Gastrocnemius medialis (tissue), 4 donors: ENCODE measurements around the gene SLC24A3.

Source experiments
- POLR2A ChIP-seq, 2 donors: fragments of 450-650 bp; IDR thresholded peaks; one replicate each; pipeline ENCODE4 v1.6.1; 2017; ENCODE audit warnings: antibody characterized with exemption in 2 of 2, mild to moderate bottlenecking in 2 of 2, moderate library complexity in 2 of 2
- TF ChIP-seq, protein P1 (sequence below), 5 experiments: fragments of 450-650 bp in 3 of 5; fragments of 200-600 bp in 2 of 5; sonication (generic) in 2 of 5; IDR thresholded peaks in 4 of 5; conservative IDR thresholded peaks in 1 of 5; 1 replicate in 4 of 5; 2 replicates in 1 of 5; pipeline ENCODE4 v1.5.1; 2016 to 2019; ENCODE audit warnings: antibody characterized with exemption in 5 of 5, mild to moderate bottlenecking in 3 of 5, moderate library complexity in 3 of 5

DNA sequence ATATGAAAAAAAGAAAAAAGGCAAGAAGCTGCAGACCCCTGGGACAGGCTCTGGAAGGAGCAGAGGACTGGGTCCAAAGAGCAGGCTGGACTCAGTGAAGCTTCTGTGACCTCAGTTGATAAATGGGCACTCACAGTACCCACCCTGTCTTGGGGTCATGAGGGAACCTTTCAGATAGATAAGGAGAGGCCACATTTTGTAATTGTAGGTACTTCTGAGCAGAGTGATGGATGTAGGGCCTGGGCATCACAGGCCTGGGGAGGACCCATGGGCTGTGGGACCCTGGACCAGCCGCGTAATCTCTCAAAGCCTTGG lies 79.3 kb downstream of the SLC24A3 start:
- TF ChIP-seq, protein P1, sequence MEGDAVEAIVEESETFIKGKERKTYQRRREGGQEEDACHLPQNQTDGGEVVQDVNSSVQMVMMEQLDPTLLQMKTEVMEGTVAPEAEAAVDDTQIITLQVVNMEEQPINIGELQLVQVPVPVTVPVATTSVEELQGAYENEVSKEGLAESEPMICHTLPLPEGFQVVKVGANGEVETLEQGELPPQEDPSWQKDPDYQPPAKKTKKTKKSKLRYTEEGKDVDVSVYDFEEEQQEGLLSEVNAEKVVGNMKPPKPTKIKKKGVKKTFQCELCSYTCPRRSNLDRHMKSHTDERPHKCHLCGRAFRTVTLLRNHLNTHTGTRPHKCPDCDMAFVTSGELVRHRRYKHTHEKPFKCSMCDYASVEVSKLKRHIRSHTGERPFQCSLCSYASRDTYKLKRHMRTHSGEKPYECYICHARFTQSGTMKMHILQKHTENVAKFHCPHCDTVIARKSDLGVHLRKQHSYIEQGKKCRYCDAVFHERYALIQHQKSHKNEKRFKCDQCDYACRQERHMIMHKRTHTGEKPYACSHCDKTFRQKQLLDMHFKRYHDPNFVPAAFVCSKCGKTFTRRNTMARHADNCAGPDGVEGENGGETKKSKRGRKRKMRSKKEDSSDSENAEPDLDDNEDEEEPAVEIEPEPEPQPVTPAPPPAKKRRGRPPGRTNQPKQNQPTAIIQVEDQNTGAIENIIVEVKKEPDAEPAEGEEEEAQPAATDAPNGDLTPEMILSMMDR (IDR thresholded peaks at IDR 0.05 in 4 of 5, conservative IDR thresholded peaks at IDR 0.05 in 1 of 5): no peak
- TF ChIP-seq POLR2A (IDR thresholded peaks at IDR 0.05): no peak
